HEK293 (cell line): ENCODE results near the gene PIGM.
A peak's percentile ranks its signal among the peaks of the same experiment; 100 is the strongest.

ENCODE experiments used
- CTCF ChIA-PET: fragments of 350-600 bp; formaldehyde crosslinking; extraction: SDS; loops from one replicate; lab custom pipeline; 2021; ENCODE audit warnings: antibody characterized with exemption; lab: Yijun Ruan, JAX
- POLR2A ChIA-PET: fragments of 300-600 bp; formaldehyde crosslinking; extraction: SDS; loops from one replicate; lab custom pipeline; 2020; ENCODE audit warnings: antibody characterized with exemption, inconsistent platforms; lab: Yijun Ruan, JAX
- H3K27ac ChIP-seq: fragments of 200-500 bp; sonication (Bioruptor generic); 2 replicates; pipeline ENCODE4 v1.5.1; 2014; ENCODE audit warnings: low read depth, low read length, control low read depth, inconsistent platforms; ENCODE audit errors: extremely low read depth
- H3K36me3 ChIP-seq, 2 experiments: fragments of 200-500 bp in 1 of 2; sonication (Bioruptor generic) in 1 of 2; 1 replicate in 1 of 2; 2 replicates in 1 of 2; pipeline ENCODE4 v1.5.1; 2014 to 2017; ENCODE audit warnings: inconsistent platforms in 2 of 2, low read length in 2 of 2; ENCODE audit not compliant: control insufficient read depth in 2 of 2, insufficient read depth in 1 of 2
- H3K4me1 ChIP-seq: fragments of 200-500 bp; sonication (Bioruptor generic); 2 replicates; pipeline ENCODE4 v1.5.1; 2014; ENCODE audit warnings: mild to moderate bottlenecking, low read length, inconsistent platforms; ENCODE audit not compliant: control insufficient read depth, insufficient read depth
- H3K4me3 ChIP-seq: 2 replicates; pipeline ENCODE4 v1.5.1; 2011; ENCODE audit warnings: low read depth, mild to moderate bottlenecking, control low read depth, low read length, moderate library complexity
- H3K9me3 ChIP-seq: fragments of 200-500 bp; sonication (Bioruptor generic); 2 replicates; pipeline ENCODE4 v1.5.1; 2014; ENCODE audit warnings: low read depth, low read length, inconsistent platforms; ENCODE audit not compliant: control insufficient read depth, insufficient read depth
- BCL6B ChIP-seq: fragments of 450-650 bp; formaldehyde crosslinking; IDR thresholded peaks from 2 replicates; pipeline ENCODE4 v1.5.1; 2017; ENCODE audit warnings: missing biosample characterization, missing genetic modification characterization
- CTCF ChIP-seq: fragments of 450-650 bp; formaldehyde crosslinking; IDR thresholded peaks from 2 replicates; pipeline ENCODE4 v1.5.1; 2016; ENCODE audit warnings: missing biosample characterization, missing genetic modification characterization
- YY1 ChIP-seq: fragments of 450-650 bp; formaldehyde crosslinking; IDR thresholded peaks from 2 replicates; pipeline ENCODE4 v1.5.1; 2018; ENCODE audit warnings: missing biosample characterization, missing genetic modification characterization
- ZBTB10 ChIP-seq: fragments of 450-650 bp; formaldehyde crosslinking; IDR thresholded peaks from 2 replicates; pipeline ENCODE4 v1.5.1; 2016; ENCODE audit warnings: missing biosample characterization, missing genetic modification characterization
- ZBTB11 ChIP-seq: fragments of 450-650 bp; formaldehyde crosslinking; conservative IDR thresholded peaks from 2 replicates; pipeline ENCODE4 v1.5.1; 2016; ENCODE audit warnings: low read depth, missing biosample characterization, missing genetic modification characterization
- ZBTB44 ChIP-seq: fragments of 450-650 bp; IDR thresholded peaks from 2 replicates; pipeline ENCODE4 v1.5.1; 2018; ENCODE audit warnings: missing biosample characterization, mild to moderate bottlenecking, missing genetic modification characterization
- ZFHX2 ChIP-seq: fragments of 450-650 bp; formaldehyde crosslinking; conservative IDR thresholded peaks from 2 replicates; pipeline ENCODE4 v1.5.1; 2016; ENCODE audit warnings: missing biosample characterization, missing genetic modification characterization
- ZNF10 ChIP-seq: fragments of 450-650 bp; formaldehyde crosslinking; IDR thresholded peaks from 2 replicates; pipeline ENCODE4 v1.5.1; 2017; ENCODE audit warnings: missing biosample characterization, missing genetic modification characterization
- ZNF112 ChIP-seq: fragments of 450-650 bp; formaldehyde crosslinking; IDR thresholded peaks from 2 replicates; pipeline ENCODE4 v1.5.0; 2017; ENCODE audit warnings: missing biosample characterization, missing genetic modification characterization
- ZNF140 ChIP-seq: fragments of 450-650 bp; formaldehyde crosslinking; IDR thresholded peaks from 2 replicates; pipeline ENCODE4 v1.5.1; 2016; ENCODE audit warnings: missing biosample characterization, missing genetic modification characterization
- ZNF274 ChIP-seq, 2 experiments: fragments of 200-500 bp in 1 of 2; fragments of 450-650 bp in 1 of 2; sonication (Bioruptor generic) in 1 of 2; formaldehyde crosslinking in 1 of 2; IDR thresholded peaks; 2 replicates each; pipeline versions ENCODE4 v1.5.1 to v1.6.1; 2014 to 2016; ENCODE audit warnings: borderline replicate concordance in 1 of 2, inconsistent platforms in 1 of 2, low read length in 1 of 2, missing biosample characterization in 1 of 2, missing genetic modification characterization in 1 of 2
- ZNF302 ChIP-seq: fragments of 450-650 bp; formaldehyde crosslinking; IDR thresholded peaks from 2 replicates; pipeline ENCODE4 v1.5.1; 2016; ENCODE audit warnings: missing biosample characterization, missing genetic modification characterization, low read depth
- ZNF335 ChIP-seq: fragments of 450-650 bp; formaldehyde crosslinking; conservative IDR thresholded peaks from 2 replicates; pipeline ENCODE4 v1.5.1; 2016; ENCODE audit warnings: missing biosample characterization, missing genetic modification characterization
- ZNF404 ChIP-seq: fragments of 450-650 bp; formaldehyde crosslinking; IDR thresholded peaks from 2 replicates; pipeline ENCODE4 v1.5.1; 2017; ENCODE audit warnings: missing biosample characterization, missing genetic modification characterization
- ZNF585B ChIP-seq: fragments of 450-650 bp; formaldehyde crosslinking; IDR thresholded peaks from 2 replicates; pipeline ENCODE4 v1.5.1; 2016; ENCODE audit warnings: missing biosample characterization, missing genetic modification characterization
- ZNF600 ChIP-seq: fragments of 450-650 bp; formaldehyde crosslinking; IDR thresholded peaks from 2 replicates; pipeline ENCODE4 v1.5.1; 2016; ENCODE audit warnings: missing biosample characterization, missing genetic modification characterization
- ZNF645 ChIP-seq: fragments of 450-650 bp; formaldehyde crosslinking; IDR thresholded peaks from 2 replicates; pipeline ENCODE4; 2016; ENCODE audit warnings: missing biosample characterization, missing genetic modification characterization
- ZNF654 ChIP-seq: fragments of 450-650 bp; formaldehyde crosslinking; IDR thresholded peaks from 2 replicates; pipeline ENCODE4 v1.5.1; 2016; ENCODE audit warnings: low read depth, missing biosample characterization, missing genetic modification characterization
- ZNF670 ChIP-seq: fragments of 450-650 bp; formaldehyde crosslinking; IDR thresholded peaks from 2 replicates; pipeline ENCODE4 v1.5.1; 2016; ENCODE audit warnings: missing biosample characterization, missing genetic modification characterization, low read depth
- ZNF776 ChIP-seq: fragments of 450-650 bp; formaldehyde crosslinking; IDR thresholded peaks from 2 replicates; pipeline ENCODE4 v1.5.0; 2017; ENCODE audit warnings: missing biosample characterization, missing genetic modification characterization, borderline replicate concordance

Gene PIGM

GRCh38 chr1:160009081-160009480 lies 22.7 kb downstream of the PIGM start:
- ChIA-PET POLR2A (no interaction called here), CTCF (interaction anchor here (0.7 to 10.2 kb wide), 13 partner anchors 11 to 798 kb away, joined by 3 to 353 read pairs (median 25); partner anchors contain the start of genes IGSF9, KCNJ9 and TAGLN2)
- Histone ChIP-seq H3K4me1 (no peaks in the 10 kb centered on the region), H3K36me3 (no peaks in the 10 kb centered on the region), H3K9me3 (no peaks in the 10 kb centered on the region), H3K4me3 (no peak overlapping the region), H3K27ac (no peak overlapping the region)
- TF ChIP-seq ZNF600 (tag by site-specific recombination) (no peak), ZFHX2 (tag by site-specific recombination) (no peak), ZBTB10 (no peak), ZNF140 (no peak), ZNF10 (tag by site-specific recombination) (no peak), ZNF670 (tag by site-specific recombination) (no peak), ZNF112 (tag by site-specific recombination) (no peak), ZBTB11 (tag by site-specific recombination) (no peak), ZNF274 (IDR thresholded peaks at IDR 0.05; ENCODE audit: low read length) (no peak), ZNF274 (tag by site-specific recombination; IDR thresholded peaks at IDR 0.05; ENCODE audit: borderline replicate concordance) (no peak), ZNF776 (tag by site-specific recombination) (no peak), ZNF404 (tag by site-specific recombination) (no peak), ZNF585B (no peak), BCL6B (tag by site-specific recombination) (no peak)
- TF ChIP-seq, all 188 proteins: peak for 0

GRCh38 chr1:160007577-160008200 lies 24.1 kb downstream of the PIGM start:
- POLR2A ChIA-PET, result interaction anchor here (0.7 to 1.6 kb wide), 4 partner anchors 62 to 114 kb away, joined by 3 to 4 read pairs (median 4); partner anchors contain the start of genes IGSF9 and TAGLN2
- CTCF ChIA-PET, result interaction anchor here (0.6 to 10.2 kb wide), 84 partner anchors 8 to 988 kb away, joined by 3 to 353 read pairs (median 4); partner anchors contain the start of genes IGSF9, KCNJ9, SLAMF9 and TAGLN2
- Histone ChIP-seq H3K4me3 (no peak overlapping the region), H3K36me3 (no peaks in the 10 kb centered on the region), H3K9me3 (no peaks in the 10 kb centered on the region), H3K27ac (no peak overlapping the region), H3K4me1 (no peaks in the 10 kb centered on the region)
- TF ChIP-seq ZNF302 (no peak), ZNF654 (tag by site-specific recombination) (peak; percentile 84), ZNF645 (tag by site-specific recombination) (no peak), CTCF (0 out of 2 replicates have a peak, but pooled peaks have one; percentile 12), ZNF335 (tag by site-specific recombination) (peak; percentile 41), ZBTB44 (no peak), YY1 (tag by site-specific recombination) (no peak)
